Heart left ventricle (tissue), 16 donors: ENCODE measurements around the gene ZMAT3. TPM values are rescaled to one million over a fixed set of nuclear protein-coding genes. Genes with fewer than 3 reads are reported as not detected.
"Not testable (repeated sequence)": the region's sequence is repeated elsewhere in the genome, so short reads cannot be mapped to it uniquely, and the experiment has no call there.

Experiments
- ATAC-seq, 4 donors: fragments of 200-7000 bp; cut with Tn5 transposase; one replicate each; pipeline ENCODE4 v1.9.1; 2020 to 2022; ENCODE audit warnings: moderate library complexity in 4 of 4, mild to moderate bottlenecking in 3 of 4, moderate number of reproducible peaks in 1 of 4
- DNase-seq, 5 donors: peaks; one replicate each; pipeline ENCODE4 v3.0.0-alpha.2; 2020
- H3K27ac ChIP-seq, 12 donors: fragments of 200-600 bp; sonication (generic) in 4 of 12; one replicate each; pipeline versions ENCODE4 v1.5.0 to v1.8.0; 2016 to 2022; ENCODE audit warnings: mild to moderate bottlenecking in 2 of 12
- H3K27me3 ChIP-seq, 9 donors: fragments of 200-600 bp; sonication (generic) in 2 of 9; one replicate each; pipeline versions ENCODE4 v1.5.1 to v1.8.0; 2016 to 2022; ENCODE audit warnings: mild to moderate bottlenecking in 3 of 9
- H3K36me3 ChIP-seq, 9 donors: fragments of 200-600 bp; sonication (generic) in 2 of 9; one replicate each; pipeline versions ENCODE4 v1.5.0 to v1.8.0; 2018 to 2022; ENCODE audit warnings: mild to moderate bottlenecking in 2 of 9
- H3K4me1 ChIP-seq, 12 donors: fragments of 200-600 bp; sonication (generic) in 4 of 12; one replicate each; pipeline versions ENCODE4 v1.5.0 to v1.8.0; 2016 to 2022; ENCODE audit warnings: mild to moderate bottlenecking in 3 of 12
- H3K4me3 ChIP-seq, 12 donors: fragments of 200-600 bp; sonication (generic) in 4 of 12; one replicate each; pipeline versions ENCODE4 v1.5.0 to v1.8.0; 2017 to 2022; ENCODE audit warnings: mild to moderate bottlenecking in 9 of 12, moderate library complexity in 4 of 12
- H3K9me3 ChIP-seq, 12 donors: fragments of 200-600 bp; sonication (generic) in 4 of 12; one replicate each; pipeline versions ENCODE4 v1.5.0 to v1.8.0; 2016 to 2022; ENCODE audit warnings: mild to moderate bottlenecking in 1 of 12
- POLR2A ChIP-seq, 2 donors: fragments of 450-650 bp; IDR thresholded peaks; one replicate each; pipeline ENCODE4 v1.6.1; 2017; ENCODE audit warnings: antibody characterized with exemption in 2 of 2, mild to moderate bottlenecking in 2 of 2, moderate library complexity in 2 of 2
- WGBS, 4 donors: extraction: QIAGEN DNeasy Blood & Tissue Kit in 2 of 4; methylation state at CpG; one replicate each; pipeline versions ENCODE4 v1.1.5 to v1.1.7; 2013 to 2018; 5-methylcytosine and 5-hydroxymethylcytosine counted together
- intact Hi-C, 10 donors: fragments of 100-400 bp; cut with DNase I; formaldehyde crosslinking; loops; one replicate each; pipeline versions ENCODE4 v1.11.1 to v1.14.2; 2022
- long read RNA-seq, 3 donors: library from polyadenylated mRNA; unstranded; transcript quantifications; one replicate each; pipeline ENCODE4 v2.0.0, GENCODE V29; 2020 to 2021
- polyA plus RNA-seq, 2 donors: library from polyadenylated mRNA; stranded (reverse); fragments of 200-250 nt; gene quantifications; one replicate each; pipeline ENCODE4 v1.2.3, GENCODE V29; 2013
- total RNA-seq, 9 donors: library from RNA; depleted of rRNA in 2 of 9; stranded (reverse); fragments of >200 nt in 2 of 9; fragmentation: NEBNext Ultra II Directional in 3 of 9; extraction: Animal tissue kit (Norgen Biotek cat#: 25700) in 3 of 9; gene quantifications; one replicate each; pipeline versions ENCODE4 v1.1.0 to v1.2.4, GENCODE V29; 2016 to 2023
- TF ChIP-seq, protein P1 (sequence below), 12 donors: fragments of 200-600 bp; sonication (generic) in 4 of 12; IDR thresholded peaks; one replicate each; pipeline versions ENCODE4 v1.5.0 to v1.8.0; 2018 to 2022; ENCODE audit warnings: antibody characterized with exemption in 12 of 12, mild to moderate bottlenecking in 5 of 12
- donor health status: ischemic (EF 13 %, LVEDD 7.1; RV severe dilation, severe dysfunction).
- donor health status: healthy with polysubstance abuse.
- donor health status: DM: no; HTN: yes; CAD: no.
- donor health status: DM: no; HTN: no; CAD: no.
- donor health status: ischemic (EF 25% LVEDD 6.9; RV normal size, moderate dysfunction).
- donor health status: ischemic (EF 25% LVEDD 5.7; RV mildly dilated, moderate dysfunction).
- donor health status: healthy.
- donor health status: DM: yes; HTN: yes; CAD: no.
- donor health status: ischemic (EF 35%, LVEDD 5.7; RV mildly dilated, moderate dysfunction).
- donor health status: nonischemic (EF 11% LVEDD 7.7; RV severe dilation, severe dysfunction).
- donor health status: DM: yes; HTN: yes; CAD: no.
- donor health status: PGD.
- donor health status: ischemic (EF 29% LVEDD 5.4; RV normal size, mild dysfunction).
- donor health status: nonischemic (EF 23%, LVEDD 6.1; RV moderate dilation, normal function).

ZMAT3 gene, protein sequence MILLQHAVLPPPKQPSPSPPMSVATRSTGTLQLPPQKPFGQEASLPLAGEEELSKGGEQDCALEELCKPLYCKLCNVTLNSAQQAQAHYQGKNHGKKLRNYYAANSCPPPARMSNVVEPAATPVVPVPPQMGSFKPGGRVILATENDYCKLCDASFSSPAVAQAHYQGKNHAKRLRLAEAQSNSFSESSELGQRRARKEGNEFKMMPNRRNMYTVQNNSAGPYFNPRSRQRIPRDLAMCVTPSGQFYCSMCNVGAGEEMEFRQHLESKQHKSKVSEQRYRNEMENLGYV
- 10 to 100 TPM; 10.5 to 23.2 (median 15.6) TPM for total RNA-seq
- 1 to 10 TPM; 2.0 to 5.7 TPM for polyA plus RNA-seq
- long read RNA-seq, donor 1, full-length matches to known transcripts, result 1 of 12 reads
- long read RNA-seq, donor 1, partial matches to known transcripts, result 1 of 12 reads
- long read RNA-seq, donor 1, other reads (novel, unspliced or antisense), result 10 of 12 reads
- long read RNA-seq, donor 2, partial matches to known transcripts, result 7 of 9 reads
- long read RNA-seq, donor 2, other reads (novel, unspliced or antisense), result 2 of 9 reads
- long read RNA-seq, donor 3, full-length matches to known transcripts, result 3 of 10 reads
- long read RNA-seq, donor 3, partial matches to known transcripts, result 2 of 10 reads
- long read RNA-seq, donor 3, other reads (novel, unspliced or antisense), result 5 of 10 reads

DNA sequence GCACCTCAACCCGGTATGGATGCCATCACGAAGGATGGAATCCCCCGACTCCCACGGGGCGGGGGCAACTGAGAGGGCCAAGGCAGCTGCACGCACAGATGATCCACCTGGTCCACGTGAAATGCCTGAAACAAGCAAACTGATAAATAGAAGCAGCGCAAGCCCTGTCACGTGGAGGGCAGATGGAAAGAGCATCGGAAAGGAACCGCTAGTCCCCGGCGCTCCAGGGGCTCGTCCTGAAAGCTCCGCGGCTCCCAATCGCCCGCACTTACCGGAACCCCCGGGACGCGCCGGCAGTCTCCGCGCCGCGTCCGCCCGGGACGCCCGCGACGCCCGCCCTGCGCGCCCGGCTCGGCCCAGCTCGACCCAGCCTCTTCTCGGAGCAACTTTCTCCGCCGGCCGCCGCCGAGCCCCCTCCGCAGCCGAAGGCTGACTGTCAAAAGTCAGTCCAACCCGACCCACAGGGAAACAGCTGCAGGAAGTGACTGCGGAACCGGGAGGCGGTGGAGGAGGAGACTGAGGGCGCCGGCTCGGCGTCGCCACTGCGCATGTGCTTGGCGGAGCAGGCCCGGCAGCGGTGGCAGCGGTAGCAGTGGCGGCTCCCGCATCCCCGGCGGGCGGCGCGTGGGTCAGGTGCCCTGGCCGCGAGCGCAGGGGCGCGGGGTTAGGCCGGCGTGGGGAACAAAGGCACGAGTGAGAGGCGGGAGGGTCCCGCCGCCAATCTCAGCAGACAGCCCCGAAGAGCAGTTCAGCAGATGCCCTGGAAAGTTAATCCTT is at the start of gene ZMAT3:
Gene ZMAT3, minus strand, starts transcription at position 487 of the 777 bp plus-strand sequence. CDS start 4,057 bp downstream, outside the sequence.
- Histone ChIP-seq H3K27ac (peak within 1 kb of the TSS; percentile 59 to 95 (median 90)), H3K36me3 (peaks cover 0 to 14% (median 8%) of the 10 kb centered on the region in 9 donors), H3K4me3 (peak within 1 kb of the TSS; percentile 49 to 96 (median 84)), H3K9me3 (no peaks in the 10 kb centered on the region), H3K27me3 (no peaks in the 10 kb centered on the region), H3K4me1 (peaks cover 0 to 43% (median 21%) of the 10 kb centered on the region in 12 donors)
- DNase-seq, result peak; percentile 92 to 95 (median 93)
- intact Hi-C loops, result loop anchor here in 5 of 10 donors (2.0 to 10.0 kb wide), 7 partner anchors 47 to 491 kb away; partner anchors contain the start of genes PIK3CA (in 2 of the 5), ACTL6A (in 1 of the 5) and ZNF639 (in 1 of the 5)
- WGBS, 4 donors, result 0% methylated on average over 47 to 80 of the region's 80 CpGs
- peak; percentile 78 to 99 (median 98) for ATAC-seq
- peak in 1 of 2 donors; percentile 79 for TF ChIP-seq POLR2A (IDR thresholded peaks at IDR 0.05)
- TF ChIP-seq, protein P1, sequence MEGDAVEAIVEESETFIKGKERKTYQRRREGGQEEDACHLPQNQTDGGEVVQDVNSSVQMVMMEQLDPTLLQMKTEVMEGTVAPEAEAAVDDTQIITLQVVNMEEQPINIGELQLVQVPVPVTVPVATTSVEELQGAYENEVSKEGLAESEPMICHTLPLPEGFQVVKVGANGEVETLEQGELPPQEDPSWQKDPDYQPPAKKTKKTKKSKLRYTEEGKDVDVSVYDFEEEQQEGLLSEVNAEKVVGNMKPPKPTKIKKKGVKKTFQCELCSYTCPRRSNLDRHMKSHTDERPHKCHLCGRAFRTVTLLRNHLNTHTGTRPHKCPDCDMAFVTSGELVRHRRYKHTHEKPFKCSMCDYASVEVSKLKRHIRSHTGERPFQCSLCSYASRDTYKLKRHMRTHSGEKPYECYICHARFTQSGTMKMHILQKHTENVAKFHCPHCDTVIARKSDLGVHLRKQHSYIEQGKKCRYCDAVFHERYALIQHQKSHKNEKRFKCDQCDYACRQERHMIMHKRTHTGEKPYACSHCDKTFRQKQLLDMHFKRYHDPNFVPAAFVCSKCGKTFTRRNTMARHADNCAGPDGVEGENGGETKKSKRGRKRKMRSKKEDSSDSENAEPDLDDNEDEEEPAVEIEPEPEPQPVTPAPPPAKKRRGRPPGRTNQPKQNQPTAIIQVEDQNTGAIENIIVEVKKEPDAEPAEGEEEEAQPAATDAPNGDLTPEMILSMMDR (IDR thresholded peaks at IDR 0.05), result peak in 2 of 12 donors; percentile 8 to 14

DNA sequence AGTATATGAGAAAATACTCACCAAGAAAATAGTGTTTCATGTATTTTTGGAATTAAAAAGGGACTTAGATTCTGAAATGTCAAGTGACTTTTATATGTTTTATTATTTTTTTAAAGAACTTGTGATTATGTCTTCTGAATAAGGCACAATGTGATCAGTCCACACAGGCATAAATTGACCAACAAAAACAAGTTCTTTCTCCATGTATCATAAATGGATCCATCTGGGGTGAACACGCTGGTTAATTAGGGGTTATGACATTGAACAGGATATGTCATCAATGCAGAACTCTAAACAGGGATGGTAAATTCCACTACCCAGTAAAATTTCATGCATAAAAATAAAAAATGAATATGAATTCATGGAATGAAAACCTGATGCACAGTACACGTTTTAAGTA is 45.2 kb upstream of the ZMAT3 start:
- Histone ChIP-seq H3K4me1 (no peaks in the 10 kb centered on the region), H3K27ac (no peak overlapping the region), H3K4me3 (no peak overlapping the region), H3K27me3 (no peaks in the 10 kb centered on the region), H3K9me3 (no peaks in the 10 kb centered on the region), H3K36me3 (no peaks in the 10 kb centered on the region)
- ATAC-seq, result no peak
- intact Hi-C loops, result no loop called here
- no peak for DNase-seq
- TF ChIP-seq, protein P1 (IDR thresholded peaks at IDR 0.05), result no peak
- no peak for TF ChIP-seq POLR2A (IDR thresholded peaks at IDR 0.05)
- 56 to 67% (median 66%) methylated on average over 2 of the region's 2 CpGs for WGBS, 4 donors

DNA sequence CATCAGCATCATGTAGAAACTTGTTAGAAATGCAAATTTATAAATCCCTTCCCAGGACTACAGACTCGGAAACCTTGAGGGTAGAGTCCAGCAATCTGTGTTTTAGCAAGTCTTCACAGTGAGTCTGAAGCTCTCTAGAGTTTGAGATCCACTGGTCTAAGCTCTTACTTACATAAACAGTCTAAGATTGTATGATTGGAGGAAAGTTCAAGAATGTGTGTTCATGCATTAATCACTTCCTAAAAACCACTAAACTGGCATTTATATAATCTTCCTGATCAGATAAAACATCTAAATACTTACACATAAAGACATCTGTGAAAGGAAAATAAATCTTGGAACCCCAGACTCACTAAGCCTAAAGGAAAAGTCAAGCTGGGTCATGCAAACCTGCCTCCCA is 43.8 kb upstream of the ZMAT3 start:
- H3K36me3 ChIP-seq, ATAC-seq, H3K27me3 ChIP-seq, H3K9me3 ChIP-seq, intact Hi-C loops, DNase-seq, H3K4me3 ChIP-seq, H3K27ac ChIP-seq, H3K4me1 ChIP-seq: not testable (repeated sequence)
- 65 to 85% (median 74%) methylated on average over 1 of the region's 1 CpG for WGBS, 4 donors

DNA sequence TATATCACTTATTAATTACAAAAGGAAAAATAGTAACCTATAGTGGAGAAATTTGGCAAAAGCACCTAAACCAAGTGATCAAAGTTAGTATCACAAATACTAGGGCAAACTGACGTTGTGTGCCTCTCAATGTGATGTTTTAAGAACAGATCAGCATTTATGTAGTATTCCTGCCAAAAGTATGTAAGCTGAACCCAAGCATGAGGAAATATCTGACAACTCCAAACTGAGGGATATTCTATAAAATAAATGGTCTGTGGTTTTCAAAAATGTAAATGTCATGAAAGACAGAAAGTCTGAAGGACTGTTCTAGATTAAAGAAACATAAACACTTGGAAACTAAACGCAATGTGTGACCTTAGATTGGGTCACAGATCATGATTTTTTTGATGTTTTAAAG is 42.3 kb upstream of the ZMAT3 start:
- Histone ChIP-seq H3K4me3 (no peak overlapping the region), H3K9me3 (peaks cover 0 to 4% (median 0%) of the 10 kb centered on the region in 12 donors), H3K27ac (no peak overlapping the region), H3K27me3 (no peaks in the 10 kb centered on the region), H3K4me1 (no peaks in the 10 kb centered on the region), H3K36me3 (no peaks in the 10 kb centered on the region)
- DNase-seq (no peak), ATAC-seq (no peak)
- WGBS, 4 donors, result 59 to 80% (median 74%) methylated on average over 2 of the region's 2 CpGs
- intact Hi-C loops, result no loop called here
- TF ChIP-seq POLR2A (IDR thresholded peaks at IDR 0.05), result no peak
- TF ChIP-seq, protein P1 (IDR thresholded peaks at IDR 0.05), result no peak
